GM23338 (cell line): ENCODE results near the gene DNAH8. TPM values are rescaled to one million over a fixed set of nuclear protein-coding genes. Genes with fewer than 3 reads are reported as not detected.

Source experiments
- ATAC-seq: fragments of 200-7000 bp; cut with Tn5 transposase; 3 replicates; pipeline ENCODE4 v1.9.1; 2020
- DNase-seq: peaks from one replicate; pipeline ENCODE4 v3.0.0-alpha.2; 2015; ENCODE audit warnings: low spot score
- H2AFZ ChIP-seq: fragments of 200-600 bp; sonication (generic); 2 replicates; pipeline ENCODE4 v1.8.0; 2016; ENCODE audit warnings: antibody characterized with exemption, mild to moderate bottlenecking, moderate library complexity
- H3F3A ChIP-seq: fragments of 200-600 bp; sonication (generic); replicated peaks from 2 replicates; pipeline ENCODE4 v1.8.0; 2017; ENCODE audit warnings: antibody characterized with exemption, mixed run types, low read depth
- H3K27ac ChIP-seq: fragments of 200-600 bp; sonication (generic); 2 replicates; pipeline ENCODE4 v1.6.1; 2016; ENCODE audit warnings: low read depth
- H3K27me3 ChIP-seq: fragments of 200-600 bp; sonication (generic); 2 replicates; pipeline ENCODE4 v1.8.0; 2016; ENCODE audit warnings: mild to moderate bottlenecking, mixed run types, moderate library complexity; ENCODE audit not compliant: insufficient read depth
- H3K36me3 ChIP-seq: fragments of 200-600 bp; sonication (generic); 2 replicates; pipeline ENCODE4 v1.8.0; 2016; ENCODE audit warnings: mild to moderate bottlenecking; ENCODE audit not compliant: insufficient read depth
- H3K4me1 ChIP-seq: fragments of 200-600 bp; sonication (generic); 2 replicates; pipeline ENCODE4 v1.8.0; 2016; ENCODE audit warnings: mild to moderate bottlenecking, moderate library complexity; ENCODE audit not compliant: insufficient read depth
- H3K4me2 ChIP-seq: fragments of 200-600 bp; sonication (generic); 2 replicates; pipeline ENCODE4 v1.7.1; 2017; ENCODE audit warnings: mixed run types
- H3K4me3 ChIP-seq: fragments of 200-600 bp; sonication (generic); 2 replicates; pipeline ENCODE4 v1.6.1; 2016; ENCODE audit warnings: mixed run types
- H3K79me2 ChIP-seq: fragments of 200-600 bp; sonication (generic); replicated peaks from 2 replicates; pipeline ENCODE4 v1.8.0; 2017; ENCODE audit warnings: mild to moderate bottlenecking; ENCODE audit not compliant: insufficient read depth
- H3K9me2 ChIP-seq: fragments of 200-600 bp; sonication (generic); 2 replicates; pipeline ENCODE4 v1.8.0; 2017; ENCODE audit not compliant: insufficient read depth
- H4K20me1 ChIP-seq: fragments of 200-600 bp; sonication (generic); replicated peaks from 2 replicates; pipeline ENCODE4 v1.8.0; 2017; ENCODE audit warnings: mild to moderate bottlenecking; ENCODE audit not compliant: insufficient read depth
- H3K27ac Mint-ChIP-seq: 2 replicates; pipeline ENCODE4 v1.8.0; 2020; ENCODE audit warnings: inconsistent platforms, mild to moderate bottlenecking, moderate library complexity, mixed read lengths
- H3K27me3 Mint-ChIP-seq: 3 replicates; pipeline ENCODE4 v1.8.0; 2022; ENCODE audit warnings: low read depth, mild to moderate bottlenecking, moderate library complexity, mixed read lengths, inconsistent platforms; ENCODE audit not compliant: insufficient read depth, poor library complexity
- H3K36me3 Mint-ChIP-seq: 3 replicates; pipeline ENCODE4 v1.8.0; 2021; ENCODE audit warnings: low read depth, mild to moderate bottlenecking, inconsistent platforms, moderate library complexity, mixed read lengths
- H3K4me1 Mint-ChIP-seq: 3 replicates; pipeline ENCODE4 v1.8.0; 2020; ENCODE audit warnings: mild to moderate bottlenecking, inconsistent platforms, mixed read lengths
- H3K4me3 Mint-ChIP-seq: 3 replicates; pipeline ENCODE4 v1.8.0; 2021; ENCODE audit warnings: moderate library complexity, mild to moderate bottlenecking, inconsistent platforms, mixed read lengths
- H3K9me3 Mint-ChIP-seq: 3 replicates; pipeline ENCODE4 v1.8.0; 2020; ENCODE audit warnings: moderate library complexity, mild to moderate bottlenecking, inconsistent platforms, mixed read lengths
- CREB1 ChIP-seq: fragments of 250-450 bp; sonication (Bioruptor Pico); IDR thresholded peaks from 2 replicates; pipeline ENCODE4 v1.5.0; 2020; ENCODE audit warnings: low read depth, mild to moderate bottlenecking, moderate library complexity
- EZH2 ChIP-seq: fragments of 200-600 bp; sonication (generic); IDR thresholded peaks from one replicate; pipeline ENCODE4 v1.8.0; 2017; ENCODE audit warnings: antibody characterized with exemption, mild to moderate bottlenecking, low read depth; ENCODE audit not compliant: unreplicated experiment
- EZH2phosphoT487 ChIP-seq: fragments of 200-600 bp; sonication (generic); IDR thresholded peaks from one replicate; pipeline ENCODE4 v1.8.1; 2018; ENCODE audit warnings: antibody characterized with exemption; ENCODE audit not compliant: unreplicated experiment
- JUNB ChIP-seq: IDR thresholded peaks from one replicate; pipeline ENCODE4 v1.6.1; 2016; ENCODE audit warnings: antibody characterized with exemption; ENCODE audit not compliant: unreplicated experiment
- NANOG ChIP-seq: IDR thresholded peaks from 2 replicates; pipeline ENCODE4 v1.6.1; 2016; ENCODE audit warnings: antibody characterized with exemption, borderline replicate concordance
- POLR2AphosphoS5 ChIP-seq: IDR thresholded peaks from 2 replicates; pipeline ENCODE4 v1.6.1; 2016; ENCODE audit warnings: antibody characterized with exemption, low read depth
- STAT1 ChIP-seq: IDR thresholded peaks from one replicate; pipeline ENCODE4 v1.6.1; 2016; ENCODE audit warnings: antibody characterized with exemption; ENCODE audit not compliant: unreplicated experiment
- ZNF331 ChIP-seq: fragments of 250-450 bp; sonication (Bioruptor Pico); IDR thresholded peaks from 2 replicates; pipeline ENCODE4 v1.5.0; 2020; ENCODE audit warnings: low read depth, mild to moderate bottlenecking, moderate library complexity
- polyA plus RNA-seq: library from polyadenylated mRNA; unstranded; fragments of >200 nt; fragmentation: Nextera tagmentation; extraction: Ambion mirVana; gene quantifications from 2 replicates; pipeline ENCODE4 v1.2.1, GENCODE V29; 2016
- total RNA-seq: library from RNA; depleted of rRNA; stranded (reverse); fragments of >200 nt; shearing (Covaris generic); gene quantifications from 2 replicates; pipeline ENCODE4 v1.2.3, GENCODE V29; 2014
- TF ChIP-seq, protein P1 (sequence below): IDR thresholded peaks from 2 replicates; pipeline ENCODE4 v1.6.1; 2016; ENCODE audit warnings: antibody characterized with exemption
- TF ChIP-seq, protein P2 (sequence below), 2 experiments: fragments of 200-600 bp in 1 of 2; sonication (generic) in 1 of 2; conservative IDR thresholded peaks; 2 replicates each; pipeline versions ENCODE4 v1.5.1 to v1.6.1; 2016 to 2017; ENCODE audit warnings: antibody characterized with exemption in 2 of 2, low read depth in 2 of 2, mild to moderate bottlenecking in 2 of 2, moderate library complexity in 1 of 2

Gene DNAH8
- total and polyA plus RNA-seq, 2 experiments from 2014 or later: 0.02 TPM; not detected in 1

DNA sequence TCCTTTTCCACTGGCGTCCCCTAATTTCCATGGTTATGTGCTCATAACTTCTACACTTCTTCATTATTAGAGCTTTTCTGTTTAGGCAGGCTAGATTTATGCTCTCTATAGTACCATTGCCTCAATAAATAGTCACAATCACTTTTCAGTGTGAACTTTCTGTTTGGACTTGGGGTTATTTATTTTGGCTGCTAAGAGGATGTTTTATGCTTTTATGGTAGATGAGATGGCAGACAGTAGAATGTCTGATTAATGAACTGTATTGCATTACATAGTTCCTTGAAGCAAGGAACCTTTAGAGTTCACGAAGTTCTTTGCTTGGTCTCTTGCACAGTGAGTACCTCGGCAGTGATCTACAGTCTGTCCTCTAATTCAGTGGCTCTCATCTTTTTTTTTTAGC lies 6.9 kb downstream of the DNAH8 start (continued):
- TF ChIP-seq CREB1 (no peak), JUNB (no peak), POLR2AphosphoS5 (no peak), NANOG (no peak)
- TF ChIP-seq, protein P1, sequence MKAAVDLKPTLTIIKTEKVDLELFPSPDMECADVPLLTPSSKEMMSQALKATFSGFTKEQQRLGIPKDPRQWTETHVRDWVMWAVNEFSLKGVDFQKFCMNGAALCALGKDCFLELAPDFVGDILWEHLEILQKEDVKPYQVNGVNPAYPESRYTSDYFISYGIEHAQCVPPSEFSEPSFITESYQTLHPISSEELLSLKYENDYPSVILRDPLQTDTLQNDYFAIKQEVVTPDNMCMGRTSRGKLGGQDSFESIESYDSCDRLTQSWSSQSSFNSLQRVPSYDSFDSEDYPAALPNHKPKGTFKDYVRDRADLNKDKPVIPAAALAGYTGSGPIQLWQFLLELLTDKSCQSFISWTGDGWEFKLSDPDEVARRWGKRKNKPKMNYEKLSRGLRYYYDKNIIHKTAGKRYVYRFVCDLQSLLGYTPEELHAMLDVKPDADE: no peak
- TF ChIP-seq, protein P2, sequence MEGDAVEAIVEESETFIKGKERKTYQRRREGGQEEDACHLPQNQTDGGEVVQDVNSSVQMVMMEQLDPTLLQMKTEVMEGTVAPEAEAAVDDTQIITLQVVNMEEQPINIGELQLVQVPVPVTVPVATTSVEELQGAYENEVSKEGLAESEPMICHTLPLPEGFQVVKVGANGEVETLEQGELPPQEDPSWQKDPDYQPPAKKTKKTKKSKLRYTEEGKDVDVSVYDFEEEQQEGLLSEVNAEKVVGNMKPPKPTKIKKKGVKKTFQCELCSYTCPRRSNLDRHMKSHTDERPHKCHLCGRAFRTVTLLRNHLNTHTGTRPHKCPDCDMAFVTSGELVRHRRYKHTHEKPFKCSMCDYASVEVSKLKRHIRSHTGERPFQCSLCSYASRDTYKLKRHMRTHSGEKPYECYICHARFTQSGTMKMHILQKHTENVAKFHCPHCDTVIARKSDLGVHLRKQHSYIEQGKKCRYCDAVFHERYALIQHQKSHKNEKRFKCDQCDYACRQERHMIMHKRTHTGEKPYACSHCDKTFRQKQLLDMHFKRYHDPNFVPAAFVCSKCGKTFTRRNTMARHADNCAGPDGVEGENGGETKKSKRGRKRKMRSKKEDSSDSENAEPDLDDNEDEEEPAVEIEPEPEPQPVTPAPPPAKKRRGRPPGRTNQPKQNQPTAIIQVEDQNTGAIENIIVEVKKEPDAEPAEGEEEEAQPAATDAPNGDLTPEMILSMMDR (conservative IDR thresholded peaks at IDR 0.05; ENCODE audit: low read depth in 2 of 2): no peak

DNA sequence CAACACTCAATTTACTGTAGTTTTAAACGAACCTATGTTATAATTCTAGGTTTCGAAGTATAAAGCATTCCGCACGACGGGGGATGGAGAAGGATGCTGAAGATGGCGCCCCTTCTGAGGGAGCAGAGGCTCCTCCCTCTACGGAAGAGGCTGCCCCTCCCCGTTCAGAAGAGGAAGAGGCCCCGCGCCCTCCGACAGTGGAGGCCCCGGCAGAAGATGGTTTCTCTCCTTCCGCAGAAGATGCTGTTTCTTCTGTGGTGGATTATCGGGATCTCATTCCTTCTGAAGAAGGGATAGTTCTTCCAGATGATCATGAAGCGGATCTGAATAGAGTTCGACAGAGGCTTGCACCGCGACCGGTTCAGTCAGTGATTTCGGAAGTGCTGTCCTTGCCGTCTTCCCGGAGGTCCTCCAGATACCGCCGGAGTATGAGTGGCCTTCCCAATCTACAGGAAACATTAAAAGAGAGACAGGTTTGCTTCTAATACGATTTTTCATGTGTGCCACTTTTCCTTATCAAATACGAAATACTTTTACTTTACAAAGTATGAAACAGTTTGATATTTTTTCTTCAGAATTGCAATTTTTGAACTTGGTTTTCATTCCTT lies 7.7 kb downstream of the DNAH8 start:
- H3K36me3 Mint-ChIP-seq: peaks cover 7% of the 10 kb centered on the region; the same call in 2 of the 3 replicates
- H3K4me3 Mint-ChIP-seq: no peak overlapping the region
- peaks cover 5% of the 10 kb centered on the region; the same call in 2 of the 3 replicates for H3K4me1 Mint-ChIP-seq
- DNase-seq: peak; percentile 27
- H3K9me3 Mint-ChIP-seq: peaks cover 5% of the 10 kb centered on the region; the same call in 1 of the 3 replicates
- no peaks in the 10 kb centered on the region for H3K27me3 ChIP-seq
- TF ChIP-seq ZNF331 (CRISPR knock-in tag) (no peak), CREB1 (no peak), NANOG (no peak), STAT1 (no peak)
- TF ChIP-seq, protein P1: no peak
- no peak overlapping the region for H3K27ac Mint-ChIP-seq
- H3K4me1 ChIP-seq: no peaks in the 10 kb centered on the region
- peak overlapping the region; percentile 69; the same call in 1 of the 2 replicates for H2AFZ ChIP-seq
- H4K20me1 ChIP-seq: no peaks in the 10 kb centered on the region
- no peaks in the 10 kb centered on the region for H3K9me2 ChIP-seq
- H3K4me3 ChIP-seq: no peak overlapping the region
- H3K27ac ChIP-seq: no peak overlapping the region
- peak; percentile 44; the same call in 2 of the 3 replicates for ATAC-seq
- no peaks in the 10 kb centered on the region for H3K36me3 ChIP-seq
- no peaks in the 10 kb centered on the region for H3F3A ChIP-seq
- peaks cover 2% of the 10 kb centered on the region for H3K27me3 Mint-ChIP-seq
- no peaks in the 10 kb centered on the region for H3K79me2 ChIP-seq
- no peak overlapping the region for H3K4me2 ChIP-seq

DNA sequence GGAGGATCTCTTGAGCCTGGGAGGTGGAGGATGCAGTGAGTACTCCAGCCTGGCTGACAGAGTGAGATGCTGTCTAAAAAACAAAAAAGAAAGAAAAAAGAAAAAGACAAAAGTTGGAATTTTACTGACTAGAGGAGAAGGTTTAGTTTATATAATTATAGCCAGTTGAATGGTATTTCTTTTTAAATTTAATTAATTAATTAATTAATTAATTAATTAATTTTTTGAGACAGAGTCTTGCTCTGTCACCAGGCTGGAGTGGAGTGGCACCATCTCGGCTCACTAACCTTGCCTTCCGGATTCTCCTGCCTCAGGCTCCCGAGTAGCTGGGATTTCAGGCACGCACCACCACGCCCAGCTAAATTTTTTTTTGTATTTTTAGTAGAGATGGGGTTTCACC lies 8.7 kb downstream of the DNAH8 start:
- Mint-ChIP-seq H3K27ac (no peak overlapping the region), H3K4me1 (peaks cover 5% of the 10 kb centered on the region; the same call in 2 of the 3 replicates), H3K27me3 (peaks cover 2% of the 10 kb centered on the region), H3K9me3 (peaks cover 5% of the 10 kb centered on the region; the same call in 1 of the 3 replicates), H3K4me3 (no peak overlapping the region), H3K36me3 (peaks cover 7% of the 10 kb centered on the region; the same call in 2 of the 3 replicates)
- no peaks in the 10 kb centered on the region for H3K4me1 ChIP-seq
- no peaks in the 10 kb centered on the region for H3K36me3 ChIP-seq
- H3K9me2 ChIP-seq: no peaks in the 10 kb centered on the region
- no peak overlapping the region for H3K4me2 ChIP-seq
- DNase-seq: no peak
- H3F3A ChIP-seq: no peaks in the 10 kb centered on the region
- no peak overlapping the region for H3K27ac ChIP-seq
- H3K27me3 ChIP-seq: no peaks in the 10 kb centered on the region
- no peak for ATAC-seq
- H3K79me2 ChIP-seq: no peaks in the 10 kb centered on the region
- no peak overlapping the region for H3K4me3 ChIP-seq
- no peaks in the 10 kb centered on the region for H4K20me1 ChIP-seq
- H2AFZ ChIP-seq: no peak overlapping the region
- no peak for TF ChIP-seq EZH2phosphoT487
- no peak for TF ChIP-seq POLR2AphosphoS5
- no peak for TF ChIP-seq STAT1
- TF ChIP-seq EZH2: no peak
- no peak for TF ChIP-seq NANOG
- TF ChIP-seq, protein P1: no peak
- no peak for TF ChIP-seq CREB1
- TF ChIP-seq, protein P2 (conservative IDR thresholded peaks at IDR 0.05; ENCODE audit: low read depth in 2 of 2): no peak
